Mesenchymal stem cell (in vitro differentiated cells and primary cell): ENCODE data around the gene HOXC5.
A peak's percentile ranks its signal among the peaks of the same experiment; 100 is the strongest.

Experiments used
- DNase-seq: peaks from one replicate; pipeline ENCODE4 v3.0.0-alpha.2; 2013
- H2AFZ ChIP-seq: one replicate; pipeline ENCODE4 v1.6.1; 2013; ENCODE audit warnings: low read depth, mild to moderate bottlenecking, control low read depth, inconsistent platforms, low read length, moderate library complexity
- H2AK5ac ChIP-seq: 2 replicates; pipeline ENCODE4 v1.6.1; 2013; ENCODE audit warnings: low read length, moderate library complexity, mild to moderate bottlenecking, inconsistent platforms; ENCODE audit not compliant: severe bottlenecking
- H2BK120ac ChIP-seq: one replicate; pipeline ENCODE4 v1.6.1; 2013; ENCODE audit warnings: low read depth, mild to moderate bottlenecking, inconsistent platforms, low read length, moderate library complexity
- H2BK12ac ChIP-seq, 2 experiments: one replicate each; pipeline ENCODE4 v1.6.1; 2013; ENCODE audit warnings: inconsistent platforms in 2 of 2, low read length in 2 of 2, mild to moderate bottlenecking in 2 of 2, moderate library complexity in 2 of 2, control low read depth in 1 of 2
- H2BK15ac ChIP-seq: one replicate; pipeline ENCODE4 v1.6.1; 2013; ENCODE audit warnings: mild to moderate bottlenecking, low read depth, inconsistent platforms; ENCODE audit not compliant: poor library complexity, severe bottlenecking
- H2BK5ac ChIP-seq: 2 replicates; pipeline ENCODE4 v1.6.1; 2013; ENCODE audit warnings: low read depth, mild to moderate bottlenecking, low read length, control low read depth, inconsistent platforms; ENCODE audit not compliant: poor library complexity, severe bottlenecking
- H3K14ac ChIP-seq, 2 experiments: one replicate each; pipeline ENCODE4 v1.6.1; 2013; ENCODE audit warnings: inconsistent platforms in 2 of 2, low read length in 2 of 2, control low read depth in 1 of 2, mild to moderate bottlenecking in 1 of 2, moderate library complexity in 1 of 2
- H3K18ac ChIP-seq, 2 experiments: one replicate each; pipeline ENCODE4 v1.6.1; 2013; ENCODE audit warnings: inconsistent platforms in 2 of 2, low read length in 2 of 2, control low read depth in 1 of 2, low read depth in 1 of 2, mild to moderate bottlenecking in 1 of 2
- H3K23ac ChIP-seq, 2 experiments: one replicate each; pipeline ENCODE4 v1.6.1; 2013; ENCODE audit warnings: inconsistent platforms in 2 of 2, low read length in 2 of 2, mild to moderate bottlenecking in 2 of 2, moderate library complexity in 2 of 2, control low read depth in 1 of 2
- H3K27ac ChIP-seq: 2 replicates; pipeline ENCODE4 v1.5.1; 2013; ENCODE audit warnings: mild to moderate bottlenecking, moderate library complexity, low read length, control low read depth, inconsistent platforms; ENCODE audit not compliant: poor library complexity, severe bottlenecking
- H3K27me3 ChIP-seq, 2 experiments: 2 replicates each; pipeline versions ENCODE4 v1.6.1 to v1.7.0; 2013; ENCODE audit warnings: low read length in 2 of 2, mild to moderate bottlenecking in 2 of 2, moderate library complexity in 2 of 2, control low read depth in 1 of 2, inconsistent platforms in 1 of 2; ENCODE audit not compliant: control insufficient read depth in 1 of 2, insufficient read depth in 1 of 2
- H3K36me3 ChIP-seq, 2 experiments: 2 replicates each; pipeline versions ENCODE4 v1.6.1 to v1.7.0; 2013; ENCODE audit warnings: low read length in 2 of 2, control low read depth in 1 of 2, inconsistent platforms in 1 of 2, low read depth in 1 of 2, mild to moderate bottlenecking in 1 of 2; ENCODE audit not compliant: insufficient read depth in 2 of 2, control insufficient read depth in 1 of 2
- H3K4ac ChIP-seq, 2 experiments: one replicate each; pipeline ENCODE4 v1.6.1; 2013; ENCODE audit warnings: inconsistent platforms in 2 of 2, low read length in 2 of 2, mild to moderate bottlenecking in 2 of 2, moderate library complexity in 2 of 2, control low read depth in 1 of 2, low read depth in 1 of 2
- H3K4me1 ChIP-seq: 2 replicates; pipeline ENCODE4 v1.6.1; 2013; ENCODE audit warnings: low read depth, low read length, control low read depth; ENCODE audit not compliant: control insufficient read depth, insufficient read depth
- H3K4me2 ChIP-seq: 2 replicates; pipeline ENCODE4 v1.6.1; 2013; ENCODE audit warnings: low read length, mild to moderate bottlenecking, inconsistent platforms; ENCODE audit not compliant: poor library complexity, severe bottlenecking
- H3K4me3 ChIP-seq, 2 experiments: 2 replicates each; pipeline versions ENCODE4 v1.5.1 to v1.7.0; 2013; ENCODE audit warnings: low read length in 2 of 2, mild to moderate bottlenecking in 2 of 2, control low read depth in 1 of 2, low read depth in 1 of 2; ENCODE audit not compliant: insufficient read depth in 1 of 2
- H3K79me1 ChIP-seq: replicated peaks from 2 replicates; pipeline ENCODE4 v1.6.1; 2013; ENCODE audit warnings: mild to moderate bottlenecking, control low read depth, low read length, inconsistent platforms; ENCODE audit not compliant: poor library complexity, severe bottlenecking
- H3K9ac ChIP-seq: 2 replicates; pipeline ENCODE4 v1.7.0; 2013; ENCODE audit warnings: mild to moderate bottlenecking, low read length, moderate library complexity
- H3K9me3 ChIP-seq: 2 replicates; pipeline ENCODE4 v1.7.0; 2013; ENCODE audit warnings: mild to moderate bottlenecking, low read length; ENCODE audit not compliant: control insufficient read depth
- H4K8ac ChIP-seq: one replicate; pipeline ENCODE4 v1.6.1; 2013; ENCODE audit warnings: inconsistent platforms, mild to moderate bottlenecking, low read length, moderate library complexity
- H4K91ac ChIP-seq: one replicate; pipeline ENCODE4 v1.6.1; 2013; ENCODE audit warnings: mild to moderate bottlenecking, low read length, inconsistent platforms
- WGBS: methylation state at CpG from one replicate; pipeline ENCODE4 v1.1.7; 2013; ENCODE audit warnings: mixed read lengths; 5-methylcytosine and 5-hydroxymethylcytosine counted together

Gene HOXC5

DNA sequence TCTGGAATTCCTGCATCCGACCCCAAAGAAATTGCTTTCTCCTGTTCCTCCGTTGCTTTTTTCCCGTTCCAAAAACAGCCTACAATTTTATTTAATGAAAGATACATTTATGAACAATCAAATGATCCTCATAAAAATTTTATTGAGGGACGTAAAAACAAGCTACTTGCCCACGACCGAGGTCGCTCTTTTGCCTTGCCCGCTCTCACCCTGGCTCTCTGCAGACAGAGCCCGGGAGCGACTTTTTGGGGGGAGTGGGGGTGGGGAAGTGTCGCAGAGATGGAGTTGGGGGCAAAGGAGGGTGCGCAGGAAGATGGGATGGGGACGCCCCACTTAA, 34.0 kb upstream of the HOXC5 start:
- Histone ChIP-seq H2BK12ac (no peak overlapping the region), H2BK120ac (no peak overlapping the region), H4K91ac (no peak overlapping the region), H2AFZ (no peak overlapping the region), H2BK5ac (no peak overlapping the region), H3K9me3 (no peaks in the 10 kb centered on the region), H4K8ac (no peak overlapping the region), H3K27me3 (no peaks in the 10 kb centered on the region), H3K9ac (peak overlapping the region; percentile 98), H3K18ac (no peak overlapping the region), H3K4ac (no peak overlapping the region), H3K4me3 (peak overlapping the region; percentile 37 to 87), H3K27ac (peak overlapping the region; percentile 73), H3K14ac (no peak overlapping the region), H3K36me3 (peaks cover 0 to 3% of the 10 kb centered on the region in 2 experiments), H3K79me1 (no peaks in the 10 kb centered on the region), H2BK15ac (no peak overlapping the region), H3K4me2 (peak overlapping the region; percentile 64), H2AK5ac (no peak overlapping the region), H3K4me1 (peaks cover 17% of the 10 kb centered on the region), H3K23ac (no peak overlapping the region)
- no peak for DNase-seq
- 26% methylated on average over 8 of the region's 13 CpGs for WGBS

DNA sequence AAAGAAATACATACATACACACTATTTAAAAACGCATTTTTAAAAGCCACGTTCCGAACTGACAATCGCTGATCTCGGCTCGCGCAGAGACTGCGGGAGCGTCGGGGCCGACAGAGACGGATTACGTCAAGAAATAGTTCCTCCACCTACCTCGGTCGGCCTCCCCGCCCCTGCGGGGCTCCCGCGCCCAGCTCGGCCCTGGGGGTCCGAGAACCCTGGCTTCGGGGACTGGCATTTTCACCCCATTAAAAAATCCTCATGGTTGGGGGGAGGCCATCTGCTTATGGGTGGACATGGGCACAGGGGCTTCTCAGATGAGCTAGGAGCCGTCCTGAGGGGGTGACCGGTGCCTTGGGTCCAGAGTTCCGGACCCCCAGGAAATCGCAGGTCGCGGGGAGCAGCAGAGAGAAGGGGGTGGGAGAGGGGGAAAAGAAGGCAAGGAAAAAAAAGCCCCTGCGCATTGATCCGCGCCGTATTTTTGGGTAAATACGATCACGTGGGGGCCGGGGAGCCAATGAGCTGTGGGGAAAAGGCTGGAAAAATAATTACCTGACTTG, 33.2 kb upstream of the HOXC5 start:
- Histone ChIP-seq H4K91ac (peak overlapping the region; percentile 70), H3K4me2 (peak overlapping the region; percentile 96), H2AFZ (peak overlapping the region; percentile 62), H2AK5ac (peak overlapping the region; percentile 72), H3K18ac (peak overlapping the region; percentile 46 to 86), H2BK5ac (peak overlapping the region; percentile 91), H4K8ac (peak overlapping the region; percentile 27), H3K14ac (no peak overlapping the region), H3K4ac (peak overlapping the region; percentile 29 to 70), H2BK120ac (peak overlapping the region; percentile 11), H3K23ac (no peak overlapping the region), H3K9me3 (no peaks in the 10 kb centered on the region), H3K27me3 (no peaks in the 10 kb centered on the region), H3K4me3 (peak overlapping the region; percentile 65 to 87), H2BK15ac (no peak overlapping the region), H3K27ac (peak overlapping the region; percentile 97), H3K4me1 (peaks cover 21% of the 10 kb centered on the region), H3K9ac (peak overlapping the region; percentile 98), H3K79me1 (no peaks in the 10 kb centered on the region), H2BK12ac (peak overlapping the region in 1 of 2 experiments; percentile 24), H3K36me3 (peaks cover 0 to 3% of the 10 kb centered on the region in 2 experiments)
- 2% methylated on average over 24 of the region's 35 CpGs for WGBS
- DNase-seq = peak; percentile 88

DNA sequence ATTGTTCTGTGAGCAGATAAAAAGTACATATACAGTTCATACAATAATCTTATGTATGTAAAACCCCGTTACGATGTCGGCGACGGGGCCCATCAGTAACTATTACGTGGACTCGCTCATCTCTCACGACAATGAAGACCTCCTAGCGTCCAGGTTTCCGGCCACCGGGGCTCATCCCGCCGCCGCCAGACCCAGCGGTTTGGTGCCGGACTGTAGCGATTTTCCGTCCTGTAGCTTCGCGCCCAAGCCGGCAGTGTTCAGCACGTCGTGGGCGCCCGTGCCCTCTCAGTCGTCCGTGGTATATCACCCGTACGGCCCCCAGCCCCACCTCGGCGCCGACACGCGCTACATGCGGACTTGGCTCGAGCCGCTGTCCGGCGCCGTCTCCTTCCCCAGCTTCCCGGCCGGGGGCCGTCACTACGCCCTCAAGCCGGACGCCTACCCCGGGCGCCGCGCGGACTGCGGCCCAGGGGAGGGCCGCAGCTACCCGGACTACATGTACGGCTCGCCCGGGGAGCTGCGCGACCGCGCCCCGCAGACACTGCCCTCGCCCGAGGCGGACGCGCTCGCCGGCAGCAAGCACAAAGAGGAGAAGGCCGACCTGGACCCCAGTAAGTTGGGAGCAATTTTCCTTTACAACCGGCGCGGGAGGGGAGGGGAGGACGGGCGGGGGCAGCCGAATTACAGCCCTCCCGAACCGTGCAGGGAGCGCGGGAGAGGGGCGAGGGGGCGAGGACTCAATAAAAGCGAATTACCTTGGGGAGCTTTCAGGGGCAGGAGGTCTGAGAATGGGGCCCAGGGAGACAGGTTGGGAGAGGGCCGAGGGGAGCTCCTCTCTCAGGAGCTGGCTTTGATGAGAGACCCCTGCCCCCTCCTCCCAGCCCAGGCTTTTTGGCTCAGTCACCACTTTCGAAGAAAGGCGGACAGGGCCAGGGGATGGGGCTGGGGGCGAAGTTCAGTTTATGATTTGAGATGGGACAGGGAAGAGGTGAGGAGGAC, 32.4 kb upstream of the HOXC5 start, which contains the start of gene HOXC9:
Gene HOXC9 (plus strand): TSS at position 46 of the 999 bp plus-strand sequence. CDS start 28 bp downstream, at position 74.
- H2BK120ac ChIP-seq = peak within 1 kb of the TSS; percentile 74
- H2AFZ ChIP-seq = peak within 1 kb of the TSS; percentile 62
- H2AK5ac ChIP-seq = peak within 1 kb of the TSS; percentile 72
- H3K27me3 ChIP-seq = no peaks in the 10 kb centered on the region
- H2BK12ac ChIP-seq = peak within 1 kb of the TSS; percentile 24 to 32
- H2BK5ac ChIP-seq = peak within 1 kb of the TSS; percentile 91
- no peaks in the 10 kb centered on the region for H3K79me1 ChIP-seq
- peak within 1 kb of the TSS; percentile 71 to 87 for H3K4me3 ChIP-seq
- H3K23ac ChIP-seq = peak within 1 kb of the TSS; percentile 30 to 79
- DNase-seq = no peak
- H3K36me3 ChIP-seq = peaks cover 0 to 3% of the 10 kb centered on the region in 2 experiments
- H3K4me1 ChIP-seq = peaks cover 24% of the 10 kb centered on the region
- peak within 1 kb of the TSS; percentile 96 for H3K4me2 ChIP-seq
- H4K91ac ChIP-seq = peak within 1 kb of the TSS; percentile 93
- WGBS = under 1% methylated on average over 70 of the region's 87 CpGs
- H3K9ac ChIP-seq = peak within 1 kb of the TSS; percentile 98
- peak within 1 kb of the TSS; percentile 87 for H4K8ac ChIP-seq
- peak within 1 kb of the TSS in 1 of 2 experiments; percentile 68 for H3K14ac ChIP-seq
- peak within 1 kb of the TSS; percentile 97 for H3K27ac ChIP-seq
- peak within 1 kb of the TSS; percentile 70 to 93 for H3K4ac ChIP-seq
- peak within 1 kb of the TSS; percentile 90 for H2BK15ac ChIP-seq
- no peaks in the 10 kb centered on the region for H3K9me3 ChIP-seq
- peak within 1 kb of the TSS; percentile 91 to 93 for H3K18ac ChIP-seq
